ENCODE results near the gene STAM. TPM values are rescaled to one million over a fixed set of nuclear protein-coding genes. Genes with fewer than 3 reads are reported as not detected.
A peak's percentile ranks its signal among the peaks of the same experiment; 100 is the strongest.
"Not testable (repeated sequence)": the region's sequence is repeated elsewhere in the genome, so short reads cannot be mapped to it uniquely, and the experiment has no call there.

The STAM gene
- total RNA-seq, 1 donor = 26.7 TPM

DNA sequence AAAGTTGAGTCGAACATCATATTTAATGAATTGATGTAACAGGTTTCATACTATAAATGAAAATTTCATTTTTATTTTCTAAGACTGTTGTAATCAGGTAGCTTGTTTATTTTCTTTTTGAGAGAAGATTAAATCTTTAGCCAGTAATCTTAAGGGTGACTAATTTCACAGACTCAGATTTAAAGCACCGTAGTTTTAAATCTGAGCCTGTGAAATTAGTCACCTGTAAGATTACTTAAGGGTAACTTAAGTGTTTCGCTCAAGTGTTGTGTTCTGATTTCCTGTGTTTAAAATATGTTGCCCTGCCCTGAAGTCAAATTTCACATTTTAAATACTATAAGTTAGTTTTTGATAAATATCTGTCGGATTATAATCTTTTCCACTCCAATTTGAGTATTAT lies 72.2 kb downstream of the STAM start:
- no peak for DNase-seq (ENCODE audit: low read depth in 2 of 3, low spot score in 2 of 3)

DNA sequence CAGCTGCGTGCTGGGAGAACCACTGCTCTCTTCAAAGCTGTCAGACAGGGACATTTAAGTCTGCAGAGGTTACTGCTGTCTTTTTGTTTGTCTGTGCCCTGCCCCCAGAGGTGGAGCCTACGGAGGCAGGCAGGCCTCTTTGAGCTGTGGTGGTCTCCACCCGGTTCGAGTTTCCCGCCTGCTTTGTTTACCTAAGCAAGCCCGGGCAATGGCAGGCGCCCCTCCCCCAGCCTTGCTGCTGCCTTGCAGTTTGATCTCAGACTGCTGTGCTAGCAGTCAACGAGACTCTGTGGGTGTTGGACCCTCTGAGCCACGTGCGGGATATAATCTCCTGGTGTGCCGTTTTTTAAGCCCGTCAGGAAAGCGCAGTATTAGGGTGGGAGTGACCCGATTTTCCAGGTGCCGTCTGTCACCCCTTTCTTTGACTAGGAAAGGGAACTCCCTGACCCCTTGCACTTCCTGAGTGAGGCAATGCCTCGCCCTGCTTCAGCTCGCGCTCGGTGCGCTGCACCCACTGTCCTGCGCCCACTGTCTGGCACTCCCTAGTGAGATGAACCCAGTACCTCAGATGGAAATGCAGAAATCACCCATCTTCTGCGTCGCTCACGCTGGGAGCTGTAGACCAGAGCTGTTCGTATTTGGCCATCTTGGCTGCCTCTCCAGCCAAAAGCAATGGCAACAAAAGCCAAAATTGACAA lies 78.5 kb downstream of the STAM start:
- DNase-seq (ENCODE audit: low read depth in 2 of 3, low spot score in 2 of 3) = not testable (repeated sequence)

DNA sequence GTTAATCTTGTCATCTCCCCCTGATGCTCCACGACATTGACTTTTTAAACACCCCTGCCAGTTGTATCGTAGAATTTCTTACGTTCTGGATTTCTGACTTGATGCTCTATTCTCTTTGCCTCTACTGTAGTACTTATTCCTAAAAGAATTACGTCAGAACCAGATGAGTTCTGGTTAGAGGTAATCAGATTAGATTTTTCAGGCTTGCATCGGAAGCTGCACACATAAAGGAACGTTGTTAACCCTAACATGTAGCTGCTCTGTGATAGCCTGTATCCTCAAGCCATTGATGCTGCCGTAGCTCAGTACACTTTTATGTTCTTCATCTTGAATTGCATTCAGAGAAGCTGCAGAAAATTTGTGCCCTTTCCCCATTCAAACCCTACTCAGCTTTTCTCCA lies 81.8 kb downstream of the STAM start:
- no peak for DNase-seq (ENCODE audit: low read depth in 2 of 3, low spot score in 2 of 3)

DNA sequence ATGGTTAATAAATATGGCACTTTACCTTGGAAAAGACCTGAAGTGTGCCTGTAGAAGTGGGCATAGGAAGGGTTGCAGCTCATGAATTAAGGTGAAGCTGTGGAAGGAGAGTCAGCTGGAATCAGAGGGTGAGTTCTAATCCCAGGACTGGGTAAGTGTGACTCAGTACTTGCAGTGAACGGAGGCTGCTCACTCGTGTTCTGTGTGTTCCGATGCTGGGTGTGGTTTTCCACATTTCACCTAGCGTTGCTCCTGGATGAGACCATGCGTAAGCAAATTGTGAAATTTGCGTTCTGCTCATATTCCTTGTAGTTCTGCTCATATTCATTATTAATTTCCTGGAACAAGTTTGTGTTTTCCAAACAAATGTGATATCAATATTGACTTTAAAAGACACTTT lies 85.7 kb downstream of the STAM start:
- no peak for DNase-seq (ENCODE audit: low read depth in 2 of 3, low spot score in 2 of 3)

DNA sequence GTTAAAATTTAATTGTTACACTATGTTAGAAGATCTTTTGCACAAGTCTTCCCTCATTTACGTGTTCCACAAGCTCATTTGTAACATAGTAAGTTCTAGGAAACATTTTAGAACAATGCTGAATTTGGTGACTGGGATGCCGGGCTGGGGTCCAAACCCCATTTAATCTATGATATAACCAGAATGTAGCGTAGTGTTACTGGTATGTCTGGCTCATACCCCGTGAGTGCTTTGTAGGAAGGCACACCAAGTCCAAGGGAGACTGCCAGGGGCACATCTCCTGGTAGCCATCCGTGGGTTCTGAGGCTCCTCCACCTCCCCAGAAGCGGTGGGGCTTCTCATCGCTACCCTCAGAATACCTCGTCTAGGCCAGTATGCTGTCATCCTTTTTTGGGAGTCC lies 86.7 kb downstream of the STAM start:
- DNase-seq (ENCODE audit: low read depth in 2 of 3, low spot score in 2 of 3) = no peak

DNA sequence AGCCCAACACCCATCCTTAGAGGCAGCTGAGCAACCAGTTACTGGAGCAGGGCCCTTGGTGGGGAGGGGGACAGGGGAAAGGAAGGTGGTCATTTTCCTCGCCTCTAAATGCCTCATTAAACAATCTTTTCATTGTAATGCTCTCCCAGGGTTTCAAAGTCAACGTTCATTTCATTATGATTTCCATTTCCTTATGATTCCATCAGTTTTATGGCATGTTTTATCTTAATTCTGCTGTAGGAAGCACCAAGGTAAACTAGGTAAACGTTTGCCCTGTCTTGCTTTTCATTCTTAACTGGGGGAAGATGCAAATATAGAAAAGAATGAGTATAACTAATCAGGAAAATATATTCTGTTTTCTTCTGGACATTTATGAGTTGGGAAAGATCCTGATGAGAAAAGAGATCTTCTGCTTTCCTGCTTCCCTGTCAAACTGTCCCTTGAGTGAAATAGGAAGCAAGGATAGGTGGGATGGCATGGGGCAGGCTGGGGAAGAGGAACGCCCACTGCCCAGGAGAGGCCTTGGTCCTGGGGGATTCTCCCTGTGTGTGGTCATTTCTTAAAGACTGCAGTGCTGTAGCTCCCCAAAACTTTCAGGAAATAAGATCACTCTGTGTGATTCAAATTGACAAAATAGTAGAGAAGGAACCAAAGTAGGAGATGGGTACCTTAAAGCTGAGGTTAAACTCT lies 87.5 kb downstream of the STAM start:
- no peak for DNase-seq (ENCODE audit: low read depth in 2 of 3, low spot score in 2 of 3)

DNA sequence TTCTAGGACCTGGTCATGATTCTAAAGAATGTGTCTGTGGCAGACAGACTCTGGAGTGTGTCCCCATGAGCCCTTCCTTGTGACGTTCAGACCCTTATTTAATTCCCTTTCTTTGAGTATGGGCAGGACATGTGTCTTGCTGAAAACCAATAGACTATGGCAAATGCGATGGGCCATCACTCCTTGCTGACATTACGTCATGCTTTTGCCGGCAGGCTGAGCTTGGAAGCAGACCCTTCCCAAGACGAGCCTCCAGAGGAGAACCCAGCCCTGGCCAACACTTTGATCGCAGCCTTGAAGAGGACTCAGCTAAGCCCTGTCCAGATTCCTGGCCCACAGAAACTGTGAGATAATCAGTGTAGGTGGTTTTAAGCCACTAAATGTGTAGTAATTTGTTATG lies 89.7 kb downstream of the STAM start:
- DNase-seq (ENCODE audit: low read depth in 2 of 3, low spot score in 2 of 3) = no peak

DNA sequence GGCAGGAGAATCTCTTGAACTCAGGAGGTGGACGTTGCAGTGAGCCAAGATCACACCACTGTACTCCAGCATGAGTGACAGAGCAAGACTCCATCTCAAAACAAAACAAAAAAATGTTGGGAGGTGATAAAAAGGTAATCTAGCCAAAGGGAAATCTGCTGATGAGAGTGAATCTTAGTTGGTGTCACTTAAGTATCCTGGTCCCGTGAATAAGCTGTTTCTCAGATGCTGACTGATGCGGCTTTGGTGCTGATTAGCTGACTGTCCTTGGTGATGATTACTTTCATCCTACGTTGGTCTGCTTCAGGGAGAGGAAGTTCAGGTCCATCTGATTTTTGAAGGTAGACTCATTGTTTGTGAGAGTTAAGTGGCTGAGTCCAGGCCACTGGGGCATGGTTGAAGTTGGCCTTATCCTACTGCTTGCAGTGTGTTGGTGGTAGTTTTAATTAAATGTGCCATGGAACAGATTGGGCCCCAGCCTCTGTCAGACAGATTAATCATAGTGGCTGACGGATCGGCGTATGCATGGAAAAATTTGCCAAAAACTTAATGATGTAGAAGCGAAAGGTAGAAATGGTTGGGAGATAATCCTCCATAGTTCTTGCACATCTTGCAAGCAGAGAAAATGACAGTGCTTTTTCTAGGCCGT lies 90.6 kb downstream of the STAM start:
- DNase-seq (ENCODE audit: low read depth in 2 of 3, low spot score in 2 of 3) = no peak

DNA sequence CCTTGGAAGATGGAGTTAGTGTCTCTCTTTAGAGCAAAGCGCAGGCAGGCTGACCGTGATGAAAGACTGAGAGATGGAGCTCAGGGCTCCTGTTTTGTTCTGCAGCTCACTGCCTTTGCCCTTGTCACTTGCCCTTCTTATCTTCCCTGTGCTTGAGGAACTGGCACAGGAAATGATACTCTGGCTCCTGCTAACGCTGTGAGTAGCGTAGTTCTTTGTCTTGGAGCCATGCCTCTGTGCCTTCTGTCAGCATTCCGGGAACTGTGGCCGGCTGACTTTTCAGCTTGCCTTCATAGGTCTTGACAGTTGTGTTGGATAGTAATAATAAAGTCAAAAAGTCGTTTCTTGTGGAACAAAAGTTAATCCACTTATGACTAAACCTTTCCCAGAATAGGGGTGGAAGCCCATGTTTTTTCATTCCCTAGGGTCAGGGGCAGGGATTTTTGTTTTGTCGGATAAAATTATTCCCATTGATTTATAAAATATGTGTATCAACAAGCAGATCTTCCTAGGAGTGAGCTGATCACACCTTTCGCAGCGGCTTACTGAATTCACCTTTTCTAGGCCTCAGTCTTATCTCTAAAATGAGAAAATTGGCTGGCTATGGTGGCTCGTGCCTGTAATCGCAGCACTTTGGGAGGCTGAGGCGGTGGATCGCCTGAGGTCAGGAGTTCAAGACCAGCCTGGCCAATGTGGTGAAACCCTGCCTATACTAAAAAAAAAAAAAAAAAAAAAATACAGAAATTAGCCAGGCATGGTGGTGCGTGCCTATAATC lies 91.4 kb downstream of the STAM start:
- DNase-seq (ENCODE audit: low read depth in 2 of 3, low spot score in 2 of 3) = peak in 1 of 3 donors; percentile 44

DNA sequence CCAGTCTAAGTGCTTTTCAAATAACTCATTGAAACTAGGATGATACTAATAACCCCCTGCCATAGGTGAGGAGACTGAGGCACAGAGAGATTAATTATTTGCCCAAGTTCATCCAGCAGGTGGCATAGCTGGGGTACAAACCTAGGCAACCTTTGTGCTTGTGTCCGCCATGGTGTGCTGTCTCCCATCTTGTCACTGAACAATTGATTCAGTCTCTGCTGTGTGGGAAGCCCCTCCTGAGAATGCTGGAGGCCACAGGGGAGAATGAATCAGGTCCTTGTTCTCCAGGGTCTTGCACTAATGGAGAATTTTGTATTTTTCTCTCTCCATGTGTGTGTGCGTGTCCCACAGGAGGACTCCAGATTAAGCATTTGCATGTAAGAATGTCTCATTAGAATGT lies 92.3 kb downstream of the STAM start:
- DNase-seq (ENCODE audit: low read depth in 2 of 3, low spot score in 2 of 3) = no peak

DNA sequence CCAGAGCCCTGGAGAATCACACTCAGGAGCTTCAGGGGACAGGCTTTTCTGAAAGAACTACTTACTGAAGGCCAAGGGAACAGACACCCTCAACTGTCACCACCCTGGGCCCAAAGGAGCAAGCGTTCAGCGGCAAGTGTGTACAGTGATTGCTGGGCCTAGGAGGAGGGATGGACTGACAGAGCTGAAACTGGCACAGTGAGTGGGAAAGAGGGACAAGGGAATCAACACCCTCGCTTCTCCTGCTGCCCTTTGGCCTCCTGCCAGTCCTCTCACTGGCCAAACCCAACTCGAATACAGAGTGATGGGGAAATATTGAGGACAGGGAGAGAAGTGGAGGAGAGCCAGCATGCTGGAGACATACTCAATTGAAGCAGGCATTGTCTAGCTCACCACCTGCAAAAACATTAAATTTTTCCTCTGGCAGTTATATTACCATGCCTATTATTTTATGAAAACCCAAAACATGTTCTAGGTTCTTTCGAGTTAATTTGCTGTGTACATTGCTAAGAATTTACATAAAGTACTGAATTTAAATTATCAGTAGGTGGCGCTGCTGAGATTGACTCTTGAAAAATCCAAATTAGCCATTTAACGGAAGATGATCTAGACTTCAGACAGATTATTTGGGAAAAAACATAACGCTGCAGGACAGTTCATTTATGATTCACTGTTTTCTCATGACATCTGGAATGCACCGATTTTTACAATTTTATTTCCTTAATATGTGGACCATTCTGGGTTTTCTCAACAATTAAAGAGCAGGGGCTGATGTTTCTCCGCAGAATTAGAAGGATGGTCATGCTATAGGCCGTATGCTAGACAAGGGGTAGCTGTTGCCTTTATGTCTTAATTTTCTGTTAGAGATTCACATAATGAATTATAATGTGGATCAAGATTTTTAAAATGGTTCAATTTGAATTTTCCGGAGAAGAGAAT lies 93.3 kb downstream of the STAM start:
- peak in 2 of 3 donors; percentile 23 to 57 for DNase-seq (ENCODE audit: low read depth in 2 of 3, low spot score in 2 of 3)

DNA sequence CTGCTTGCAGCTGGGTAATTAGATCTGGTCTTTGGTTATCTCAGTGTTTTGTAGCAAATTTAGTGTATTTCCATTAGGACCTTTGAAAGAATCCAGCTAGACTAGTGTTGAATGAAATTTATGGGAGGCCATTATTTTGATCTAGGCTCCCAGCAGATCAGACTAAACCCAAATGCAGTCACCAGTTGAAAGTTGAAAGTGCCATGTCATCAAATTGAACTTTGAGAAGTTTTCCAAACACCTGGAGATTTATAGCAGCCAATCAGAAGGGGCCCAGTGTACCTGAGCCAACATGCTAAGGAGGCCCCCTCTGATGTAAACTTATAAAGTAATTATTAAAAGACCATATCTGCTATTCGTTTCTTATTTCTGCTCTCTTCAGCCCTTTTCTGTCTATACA lies 96.7 kb downstream of the STAM start:
- no peak for DNase-seq (ENCODE audit: low read depth in 2 of 3, low spot score in 2 of 3)

DNA sequence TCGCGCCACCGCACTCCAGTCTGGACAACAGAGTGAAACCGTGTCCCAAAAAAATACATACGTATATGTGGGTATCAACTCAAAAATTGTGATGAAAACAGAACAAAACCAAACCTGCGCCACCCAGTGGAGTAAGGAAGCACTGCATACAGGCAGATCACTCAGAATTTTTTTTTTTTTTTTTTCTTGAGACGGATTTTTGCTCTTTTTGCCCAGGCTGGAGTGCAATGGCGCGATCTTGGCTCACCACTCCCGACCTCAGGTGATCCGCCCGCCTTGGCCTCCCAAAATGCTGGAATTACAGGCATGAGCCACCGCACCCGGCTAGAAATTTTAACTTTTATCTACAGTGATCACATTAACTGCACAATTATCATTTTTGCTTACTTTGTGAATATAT lies 99.0 kb downstream of the STAM start:
- DNase-seq (ENCODE audit: low read depth in 2 of 3, low spot score in 2 of 3) = peak; percentile 28 to 79 (median 61)

DNA sequence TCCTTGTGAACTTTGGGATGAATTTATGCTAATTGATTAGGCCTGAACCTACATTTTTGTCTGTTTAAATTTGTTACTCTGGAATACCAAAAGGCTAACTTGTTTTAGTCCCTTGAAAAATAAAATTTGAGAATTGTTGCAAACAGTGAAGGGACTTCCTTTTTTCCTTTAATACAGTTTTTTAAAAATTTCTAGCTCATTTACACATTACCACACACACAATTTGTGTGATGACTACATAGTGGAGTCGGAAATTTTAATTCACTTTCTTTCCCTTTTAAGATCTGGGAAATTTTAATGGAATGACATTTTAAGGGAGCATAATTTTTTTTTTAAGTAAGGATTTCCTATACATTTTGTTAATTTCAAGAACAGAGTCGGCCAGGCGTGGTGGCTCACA lies 99.5 kb downstream of the STAM start:
- peak in 1 of 3 donors; percentile 15 for DNase-seq (ENCODE audit: low read depth in 2 of 3, low spot score in 2 of 3)

DNA sequence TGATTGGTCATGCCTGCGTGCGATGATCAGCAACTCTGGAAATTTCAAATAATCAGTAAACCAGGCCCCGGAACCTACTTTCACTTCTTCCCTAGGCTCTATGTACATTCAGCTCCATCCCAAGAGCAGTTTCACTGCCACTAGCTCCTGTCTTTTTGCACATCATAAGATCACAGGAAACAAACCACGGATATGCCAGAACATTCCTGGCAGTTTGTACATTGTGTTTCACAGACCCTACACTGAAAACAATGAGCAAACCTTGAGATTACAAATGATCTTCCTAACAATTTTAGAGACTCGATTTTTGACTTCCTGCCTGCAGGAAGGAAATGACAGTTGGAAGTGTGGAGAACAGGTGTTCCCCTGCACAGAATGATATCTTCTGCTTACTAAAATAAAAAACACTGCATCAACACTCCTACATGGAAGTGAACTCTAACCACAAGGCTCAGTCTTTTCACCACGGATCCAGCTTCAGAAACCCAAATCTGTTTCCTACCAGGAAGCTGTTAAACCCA lies 100.5 kb downstream of the STAM start:
- peak in 2 of 3 donors; percentile 29 to 85 for DNase-seq (ENCODE audit: low read depth in 2 of 3, low spot score in 2 of 3)

DNA sequence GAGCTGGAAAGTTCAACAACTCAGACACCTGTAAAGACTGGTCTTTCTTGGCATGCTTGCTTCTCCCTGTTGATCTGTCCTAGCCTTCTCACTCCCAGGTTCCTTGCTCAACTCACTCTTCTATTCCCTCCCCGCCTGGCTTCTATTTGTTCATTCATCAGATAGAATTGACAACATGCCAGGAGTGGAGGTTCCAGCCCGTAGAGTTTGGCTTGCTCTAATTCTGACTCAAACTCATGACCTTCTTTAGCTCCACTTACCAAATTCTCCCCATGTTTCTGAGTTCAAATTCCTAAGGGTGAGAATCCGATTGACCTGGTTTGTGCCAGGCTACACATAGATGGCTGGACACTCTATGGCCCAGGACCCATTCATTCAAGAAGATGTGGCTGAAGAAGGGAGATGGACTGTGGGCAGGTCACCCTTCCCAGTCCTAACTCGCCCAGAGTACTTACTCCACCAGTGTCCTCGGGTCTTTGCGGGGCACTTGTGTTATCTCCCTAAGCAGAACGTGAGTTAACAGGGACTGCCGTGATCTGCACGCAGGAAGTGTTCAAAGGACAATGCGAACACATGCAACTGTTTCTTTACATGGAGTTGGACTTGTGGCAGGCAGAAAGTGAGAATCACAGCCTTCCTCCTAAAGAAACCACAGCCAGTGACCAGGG lies 104.1 kb downstream of the STAM start:
- no peak for DNase-seq (ENCODE audit: low read depth in 2 of 3, low spot score in 2 of 3)

DNA sequence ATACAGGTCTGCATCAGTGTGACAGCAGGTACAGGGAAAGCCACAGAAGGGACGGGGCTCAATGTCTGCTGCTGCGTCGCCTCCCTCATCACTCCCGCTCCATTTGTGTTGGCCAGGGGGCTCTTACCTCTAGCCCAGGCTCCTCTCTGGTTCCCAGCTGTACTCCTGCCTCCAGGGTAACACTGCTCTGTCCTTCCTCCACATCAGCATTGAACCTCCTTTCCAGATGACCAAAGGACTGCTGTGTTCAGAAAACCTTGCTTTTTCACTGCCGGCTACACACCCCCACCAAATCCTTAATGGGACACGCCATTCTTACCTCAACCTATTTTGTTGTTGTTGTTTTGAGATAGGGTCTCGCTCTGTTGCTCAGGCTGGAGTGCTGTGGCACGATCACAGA lies 105.9 kb downstream of the STAM start:
- DNase-seq (ENCODE audit: low read depth in 2 of 3, low spot score in 2 of 3) = no peak

DNA sequence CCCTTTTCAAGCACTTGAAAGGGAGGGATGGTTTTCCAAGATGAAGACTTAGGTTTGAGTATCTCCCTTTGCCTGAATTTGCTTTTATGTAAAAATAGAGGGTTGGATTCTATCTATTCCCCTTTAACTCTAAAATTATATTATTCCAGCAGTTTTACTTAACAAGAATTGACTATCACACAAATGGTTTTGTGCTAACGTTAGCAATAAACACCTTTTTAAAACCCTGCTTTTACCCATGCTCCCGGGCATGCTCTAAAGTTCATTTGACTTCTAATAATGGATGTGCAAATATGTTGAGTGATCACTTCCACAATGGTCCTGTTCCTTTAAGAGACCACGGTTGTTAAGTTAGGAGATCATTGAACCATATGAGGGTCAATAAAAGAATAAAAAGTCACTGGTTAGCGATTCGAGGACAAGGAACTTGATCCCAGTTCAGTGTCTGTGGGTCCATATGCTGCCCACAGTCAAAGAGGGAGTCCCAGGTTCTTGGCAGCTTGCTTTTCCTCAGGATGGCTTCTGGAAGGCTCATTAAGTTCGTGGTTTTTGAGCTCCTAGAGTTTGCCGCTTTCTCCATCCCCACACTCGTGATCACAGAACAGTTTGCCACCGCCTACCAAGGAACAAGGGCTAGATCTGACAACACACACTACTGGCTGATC lies 108.0 kb downstream of the STAM start, which contains the start of gene TMEM236:
TSS of gene TMEM236 (plus strand) at position 421 of the 665 bp plus-strand sequence. CDS start at position 516, 95 bp downstream.
- no peak for DNase-seq (ENCODE audit: low read depth in 2 of 3, low spot score in 2 of 3)
